Upper lobe of left lung (tissue), 6 donors: ENCODE results near the gene PRR3. TPM values are rescaled to one million over a fixed set of nuclear protein-coding genes. Genes with fewer than 3 reads are reported as not detected.
"Not testable (repeated sequence)": the region's sequence is repeated elsewhere in the genome, so short reads cannot be mapped to it uniquely, and the experiment has no call there.

Experiments
- ATAC-seq, 2 donors: fragments of 200-7000 bp; cut with Tn5 transposase; one replicate each; pipeline ENCODE4 v1.9.1; 2022; ENCODE audit warnings: mild to moderate bottlenecking in 2 of 2, moderate library complexity in 2 of 2; ENCODE audit not compliant: low FRiP score in 2 of 2
- DNase-seq, 2 donors: peaks; one replicate each; pipeline ENCODE4 v3.0.0-alpha.2; 2019 to 2020
- H3K27ac ChIP-seq, 4 donors: fragments of 200-600 bp; sonication (generic); one replicate each; pipeline ENCODE4 v1.5.1; 2016 to 2019
- H3K27me3 ChIP-seq, 4 donors: fragments of 200-600 bp; sonication (generic); one replicate each; pipeline ENCODE4 v1.5.1; 2017 to 2019
- H3K36me3 ChIP-seq, 4 donors: fragments of 200-600 bp; sonication (generic); one replicate each; pipeline ENCODE4 v1.5.1; 2016 to 2019
- H3K4me1 ChIP-seq, 4 donors: fragments of 200-600 bp; sonication (generic); one replicate each; pipeline ENCODE4 v1.5.1; 2018 to 2019
- H3K4me3 ChIP-seq, 4 donors: fragments of 200-600 bp; sonication (generic); one replicate each; pipeline ENCODE4 v1.5.1; 2017 to 2019; ENCODE audit warnings: mild to moderate bottlenecking in 2 of 4, moderate library complexity in 1 of 4
- H3K9me3 ChIP-seq, 4 donors: fragments of 200-600 bp; sonication (generic); one replicate each; pipeline ENCODE4 v1.5.1; 2018 to 2019
- EP300 ChIP-seq, 4 donors: sonication (generic); formaldehyde crosslinking; IDR thresholded peaks; one replicate each; pipeline ENCODE4 v1.5.1; 2017; ENCODE audit warnings: antibody characterized with exemption in 4 of 4, control low read depth in 2 of 4
- POLR2A ChIP-seq, 4 donors: fragments of 450-650 bp; IDR thresholded peaks; one replicate each; pipeline ENCODE4 v1.5.1; 2016 to 2017; ENCODE audit warnings: antibody characterized with exemption in 4 of 4, mild to moderate bottlenecking in 2 of 4
- POLR2AphosphoS5 ChIP-seq, 2 donors: sonication (generic); formaldehyde crosslinking; IDR thresholded peaks; one replicate each; pipeline ENCODE4 v1.5.1; 2017; ENCODE audit warnings: antibody characterized with exemption in 2 of 2
- WGBS, 2 donors: methylation state at CpG; one replicate each; pipeline ENCODE4 v1.1.5; 2017 to 2018; 5-methylcytosine and 5-hydroxymethylcytosine counted together
- total RNA-seq, 6 donors: library from RNA; depleted of rRNA in 4 of 6; stranded (reverse); fragments of >200 nt in 4 of 6; gene quantifications; one replicate each; pipeline versions ENCODE4 v1.1.0 to v1.2.1, GENCODE V29; 2016 to 2021
- TF ChIP-seq, protein P1 (sequence below), 6 experiments: fragments of 450-650 bp in 4 of 6; fragments of 200-600 bp in 2 of 6; sonication (generic) in 2 of 6; IDR thresholded peaks; one replicate each; pipeline ENCODE4 v1.5.1; 2016 to 2019; ENCODE audit warnings: antibody characterized with exemption in 6 of 6
- donor health status: DM: no; HTN: no; CAD: no; lungs with moderate emphysema.
- donor health status: DM: no; HTN: yes; CAD: no; lungs with severe emphysema.

PRR3 gene
- total RNA-seq, 6 donors from 2014 or later = 6.0 to 13.6 (median 7.0) TPM

DNA sequence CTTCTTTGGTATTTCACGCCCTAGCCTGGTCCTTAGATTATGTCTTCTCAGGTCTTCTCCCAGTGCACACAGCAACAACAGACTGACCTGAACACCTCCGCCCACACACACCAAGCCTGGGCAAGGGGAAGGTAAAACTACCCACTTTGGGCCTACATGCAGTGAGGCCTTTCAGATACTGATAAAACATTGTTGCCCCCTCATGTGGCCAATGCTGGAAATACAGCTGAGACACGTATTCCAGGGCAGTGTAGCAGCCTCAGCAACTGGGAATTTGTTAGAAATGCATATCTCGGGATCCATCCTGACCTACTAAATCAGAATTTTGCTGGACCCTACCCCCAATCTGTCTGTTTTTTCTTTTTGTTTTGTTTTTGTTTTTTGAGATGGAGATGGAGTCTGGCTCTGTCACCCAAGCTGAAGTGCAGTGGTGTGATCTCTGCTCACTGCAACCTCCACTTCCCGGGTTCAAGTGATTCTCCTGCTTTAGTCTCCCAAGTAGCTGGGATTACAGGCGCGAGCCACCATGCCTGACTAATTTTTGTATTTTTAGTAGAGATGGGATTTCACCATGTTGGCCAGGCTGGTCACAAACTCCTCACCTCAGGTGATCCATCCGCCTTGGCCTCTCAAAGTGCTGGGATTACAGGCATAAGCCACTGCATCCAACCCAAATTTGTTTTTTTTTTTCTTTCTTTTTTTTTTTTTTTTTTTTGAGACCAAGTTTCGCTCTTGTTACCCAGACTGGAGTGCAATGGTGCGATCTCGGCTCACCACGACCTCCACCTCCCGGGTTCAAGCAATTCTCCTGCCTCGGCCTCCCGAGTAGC, 40.4 kb downstream of the PRR3 start:
- H3K9me3 ChIP-seq, H3K4me3 ChIP-seq, H3K27me3 ChIP-seq, H3K4me1 ChIP-seq: not testable (repeated sequence)
- ATAC-seq = peak; percentile 91
- Histone ChIP-seq H3K36me3 (peaks cover 13 to 51% (median 33%) of the 10 kb centered on the region in 4 donors), H3K27ac (peak overlapping the region in 1 of 4 donors; percentile 14)
- peak in 1 of 2 donors; percentile 80 for DNase-seq
- 68 to 78% methylated on average over 15 of the region's 15 CpGs for WGBS, 2 donors
- TF ChIP-seq POLR2A (IDR thresholded peaks at IDR 0.05) = peak in 1 of 4 donors; percentile 12
- TF ChIP-seq, protein P1, sequence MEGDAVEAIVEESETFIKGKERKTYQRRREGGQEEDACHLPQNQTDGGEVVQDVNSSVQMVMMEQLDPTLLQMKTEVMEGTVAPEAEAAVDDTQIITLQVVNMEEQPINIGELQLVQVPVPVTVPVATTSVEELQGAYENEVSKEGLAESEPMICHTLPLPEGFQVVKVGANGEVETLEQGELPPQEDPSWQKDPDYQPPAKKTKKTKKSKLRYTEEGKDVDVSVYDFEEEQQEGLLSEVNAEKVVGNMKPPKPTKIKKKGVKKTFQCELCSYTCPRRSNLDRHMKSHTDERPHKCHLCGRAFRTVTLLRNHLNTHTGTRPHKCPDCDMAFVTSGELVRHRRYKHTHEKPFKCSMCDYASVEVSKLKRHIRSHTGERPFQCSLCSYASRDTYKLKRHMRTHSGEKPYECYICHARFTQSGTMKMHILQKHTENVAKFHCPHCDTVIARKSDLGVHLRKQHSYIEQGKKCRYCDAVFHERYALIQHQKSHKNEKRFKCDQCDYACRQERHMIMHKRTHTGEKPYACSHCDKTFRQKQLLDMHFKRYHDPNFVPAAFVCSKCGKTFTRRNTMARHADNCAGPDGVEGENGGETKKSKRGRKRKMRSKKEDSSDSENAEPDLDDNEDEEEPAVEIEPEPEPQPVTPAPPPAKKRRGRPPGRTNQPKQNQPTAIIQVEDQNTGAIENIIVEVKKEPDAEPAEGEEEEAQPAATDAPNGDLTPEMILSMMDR (IDR thresholded peaks at IDR 0.05) = peak; percentile 81 to 88 (median 86)

DNA sequence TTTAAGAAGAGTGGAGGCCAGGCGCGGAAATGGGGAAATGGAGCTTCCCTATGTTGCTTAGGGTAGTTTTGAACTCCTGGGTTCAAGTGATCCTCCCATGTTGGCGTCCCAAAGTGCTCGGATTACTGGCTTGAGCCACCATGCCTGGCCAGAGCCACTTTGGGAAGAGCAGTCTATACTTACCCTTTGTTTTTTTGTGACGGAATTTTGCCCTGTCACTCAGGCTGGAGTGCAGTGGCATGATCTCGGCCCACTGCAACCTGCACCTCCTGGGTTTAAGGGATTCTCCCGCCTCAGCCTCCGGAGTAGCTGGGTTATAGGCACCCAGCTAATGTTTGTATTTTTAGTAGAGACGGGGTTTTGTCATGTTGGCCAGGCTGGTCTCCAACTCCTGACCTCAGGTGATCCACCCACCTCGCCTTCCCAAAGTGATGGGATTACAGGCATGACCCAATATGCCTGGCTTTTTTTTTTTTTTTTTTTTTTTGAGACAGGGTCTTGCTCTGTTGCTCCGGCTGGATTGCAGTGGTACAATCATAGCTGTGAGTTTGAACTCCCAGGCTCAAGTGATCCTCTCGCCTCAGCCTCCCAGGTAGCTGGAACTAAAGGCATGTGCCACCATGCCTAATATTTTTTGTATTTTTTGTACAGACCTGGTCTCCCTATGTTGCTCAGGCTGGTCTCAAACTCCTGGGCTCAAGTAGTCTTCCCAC, 42.0 kb downstream of the PRR3 start:
- no peaks in the 10 kb centered on the region for H3K27me3 ChIP-seq
- peaks cover 28 to 53% (median 44%) of the 10 kb centered on the region in 4 donors for H3K36me3 ChIP-seq
- H3K4me1 ChIP-seq = peaks cover 0 to 6% (median 0%) of the 10 kb centered on the region in 4 donors
- no peak overlapping the region for H3K4me3 ChIP-seq
- ATAC-seq (no peak), DNase-seq (no peak)
- H3K9me3 ChIP-seq = no peaks in the 10 kb centered on the region
- H3K27ac ChIP-seq = no peak overlapping the region
- WGBS, 2 donors = 75 to 82% methylated on average over 10 to 12 of the region's 12 CpGs
- TF ChIP-seq POLR2A (IDR thresholded peaks at IDR 0.05) (no peak), EP300 (IDR thresholded peaks at IDR 0.05) (no peak), POLR2AphosphoS5 (IDR thresholded peaks at IDR 0.05) (no peak)
- TF ChIP-seq, protein P1 (IDR thresholded peaks at IDR 0.05) = no peak

DNA sequence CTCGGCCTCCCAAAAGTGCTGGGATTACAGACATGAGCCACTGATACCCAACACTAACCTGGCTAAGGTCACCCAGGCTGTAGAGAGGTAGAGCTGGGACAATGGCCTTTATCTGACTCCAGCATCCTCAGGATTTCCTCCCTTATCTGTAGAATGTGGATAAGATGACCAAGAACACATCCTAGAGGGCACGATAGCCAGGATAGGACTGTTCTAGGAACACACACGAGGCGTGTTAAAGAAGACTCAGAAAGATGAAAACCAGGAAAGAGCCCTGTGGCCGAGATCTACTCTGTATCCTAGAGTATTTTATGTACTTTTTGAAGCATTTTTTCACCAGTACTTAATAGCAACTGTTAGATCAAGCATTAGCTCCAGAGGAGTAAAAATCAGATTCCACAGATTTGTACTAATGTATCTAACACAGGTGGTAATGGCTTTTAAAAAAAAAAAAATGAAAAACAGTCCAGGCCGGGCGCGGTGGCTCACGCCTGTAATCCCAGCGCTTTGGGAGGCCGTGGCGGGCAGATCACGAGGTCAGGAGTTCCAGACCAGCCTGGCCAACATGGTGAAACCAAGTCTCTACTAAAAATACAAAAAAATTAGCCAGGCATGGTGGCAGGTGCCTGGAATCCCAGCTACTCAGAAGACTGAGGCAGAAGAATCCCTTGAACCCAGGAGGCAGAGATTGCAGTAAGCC, 42.7 kb downstream of the PRR3 start:
- Histone ChIP-seq H3K9me3 (no peaks in the 10 kb centered on the region), H3K36me3 (peaks cover 35 to 53% (median 45%) of the 10 kb centered on the region in 4 donors), H3K4me3 (no peak overlapping the region), H3K4me1 (peaks cover 0 to 6% (median 0%) of the 10 kb centered on the region in 4 donors), H3K27me3 (no peaks in the 10 kb centered on the region), H3K27ac (no peak overlapping the region)
- peak in 1 of 2 donors; percentile 57 for DNase-seq
- ATAC-seq = no peak
- no peak for TF ChIP-seq POLR2AphosphoS5 (IDR thresholded peaks at IDR 0.05)
- 75 to 77% methylated on average over 13 of the region's 13 CpGs for WGBS, 2 donors

DNA sequence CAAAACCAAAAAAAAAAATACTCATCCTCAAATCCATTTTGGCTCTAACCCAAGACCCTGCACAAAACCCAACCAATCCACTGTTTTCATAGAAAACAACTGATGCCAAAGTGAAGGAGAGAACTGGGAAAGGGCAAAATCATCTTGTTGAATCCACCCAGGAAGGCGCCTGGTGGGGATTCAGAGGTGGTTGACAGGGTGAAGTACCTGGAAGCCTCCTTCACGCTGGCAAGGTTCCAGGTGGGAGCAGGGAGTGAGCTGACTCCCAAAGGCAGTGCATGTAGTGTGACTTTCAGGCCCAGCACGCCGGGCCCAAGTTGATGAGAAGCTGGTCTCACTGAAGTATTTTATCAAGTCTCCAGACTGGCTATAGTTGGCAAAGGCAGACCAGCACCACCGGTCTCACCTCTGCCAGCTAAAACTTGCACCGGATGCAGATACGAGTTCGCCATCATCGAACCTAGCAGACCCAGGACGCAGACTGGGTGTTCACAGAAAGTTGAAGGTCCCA, 43.4 kb downstream of the PRR3 start:
- TF ChIP-seq, protein P1 (IDR thresholded peaks at IDR 0.05) = no peak
- TF ChIP-seq POLR2A (IDR thresholded peaks at IDR 0.05) (peak in 1 of 4 donors; percentile 26), POLR2AphosphoS5 (IDR thresholded peaks at IDR 0.05) (no peak), EP300 (IDR thresholded peaks at IDR 0.05) (no peak)
- Histone ChIP-seq H3K27ac (no peak overlapping the region), H3K36me3 (peaks cover 43 to 54% (median 52%) of the 10 kb centered on the region in 4 donors), H3K4me1 (peaks cover 0 to 6% (median 0%) of the 10 kb centered on the region in 4 donors), H3K27me3 (no peaks in the 10 kb centered on the region), H3K4me3 (no peak overlapping the region), H3K9me3 (no peaks in the 10 kb centered on the region)
- WGBS, 2 donors = 70 to 77% methylated on average over 9 to 10 of the region's 10 CpGs
- DNase-seq (no peak), ATAC-seq (no peak)

DNA sequence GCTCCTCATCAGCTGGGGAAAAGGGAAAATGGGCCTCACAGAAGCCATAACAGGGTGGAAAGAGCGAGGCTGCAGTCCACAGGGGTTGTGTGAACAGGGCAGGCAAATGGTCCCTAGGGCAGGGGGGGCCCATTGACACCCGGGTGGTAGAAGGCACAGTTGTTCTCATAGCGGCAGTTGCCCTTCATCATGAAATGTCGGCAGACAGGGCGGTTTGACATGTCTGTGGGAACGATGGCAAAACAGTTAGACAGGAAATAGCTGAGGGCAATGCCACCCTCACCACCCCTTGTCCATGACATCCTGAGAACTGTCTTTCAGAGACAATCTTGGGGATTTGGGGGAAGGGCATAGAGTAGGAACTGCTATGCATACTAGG, 44.3 kb downstream of the PRR3 start:
- Histone ChIP-seq H3K27me3 (no peaks in the 10 kb centered on the region), H3K4me3 (no peak overlapping the region), H3K4me1 (peaks cover 0 to 6% (median 0%) of the 10 kb centered on the region in 4 donors), H3K36me3 (peaks cover 51 to 63% (median 61%) of the 10 kb centered on the region in 4 donors), H3K27ac (no peak overlapping the region), H3K9me3 (no peaks in the 10 kb centered on the region)
- ATAC-seq = no peak
- DNase-seq = no peak
- 57 to 66% methylated on average over 6 of the region's 6 CpGs for WGBS, 2 donors
- TF ChIP-seq, protein P1 (IDR thresholded peaks at IDR 0.05) = no peak
- TF ChIP-seq EP300 (IDR thresholded peaks at IDR 0.05) (no peak), POLR2A (IDR thresholded peaks at IDR 0.05) (no peak), POLR2AphosphoS5 (IDR thresholded peaks at IDR 0.05) (no peak)
